ENCODE measurements around the gene INO80C. TPM values are rescaled to one million over a fixed set of nuclear protein-coding genes. Genes with fewer than 3 reads are reported as not detected.

The INO80C gene
- total RNA-seq, 1 donor from 2014 or later: 11.3 TPM

DNA sequence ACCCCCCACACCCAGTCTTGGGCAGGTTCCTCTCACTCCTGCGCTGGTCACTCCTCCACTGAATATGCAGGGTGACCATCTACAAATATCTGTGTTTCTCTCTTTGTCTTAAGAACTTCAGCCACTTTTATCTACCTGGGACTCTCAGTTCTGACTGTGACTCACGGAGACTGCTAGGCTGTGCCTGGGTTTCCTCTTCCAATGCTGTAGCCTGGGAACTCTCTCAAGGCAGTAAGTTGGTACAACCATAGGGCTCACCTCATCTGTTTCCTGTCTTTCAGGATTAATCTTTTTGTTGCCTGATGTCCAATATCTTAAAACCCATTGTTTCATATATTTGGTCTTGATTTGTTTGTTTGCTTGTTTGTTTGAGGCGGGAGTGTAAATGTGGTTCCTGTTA, 73.4 kb downstream of the INO80C start:
- no peaks in the 10 kb centered on the region for H3K27me3 ChIP-seq (ENCODE audit: control insufficient read depth, insufficient read depth, low read length)
- no peaks in the 10 kb centered on the region for H3K36me3 ChIP-seq (ENCODE audit: control insufficient read depth, insufficient read depth, low read length)
- TF ChIP-seq CTCF (IDR thresholded peaks at IDR 0.05; ENCODE audit: insufficient read depth, low read length, poor library complexity, severe bottlenecking): no peak
- DNase-seq (ENCODE audit: low read depth): no peak
- no peak overlapping the region for H3K4me3 ChIP-seq (ENCODE audit: low read depth, low read length)

DNA sequence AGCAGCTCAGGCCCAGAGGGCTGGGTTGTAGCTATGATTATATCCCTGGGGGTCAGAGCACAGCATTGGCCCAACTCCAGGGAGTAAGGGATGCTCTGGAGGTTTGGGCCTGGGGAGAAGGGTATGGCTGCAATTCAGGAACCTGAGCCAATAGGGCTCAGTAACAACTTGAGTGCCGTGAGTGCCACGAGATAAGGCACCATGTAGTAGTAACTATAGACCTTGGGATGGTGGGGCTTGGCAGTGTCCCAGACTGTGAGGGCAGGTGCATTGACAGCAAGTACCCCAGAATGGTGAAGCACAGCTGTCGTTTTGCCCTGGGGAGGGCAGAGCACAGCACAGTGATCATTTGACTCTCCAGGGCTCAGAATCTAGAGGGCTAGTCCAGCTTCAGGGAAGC, 75.5 kb downstream of the INO80C start:
- H3K27me3 ChIP-seq (ENCODE audit: control insufficient read depth, insufficient read depth, low read length): no peaks in the 10 kb centered on the region

GRCh38 chr18:35418610-35419009, 79.2 kb downstream of the INO80C start:
- Histone ChIP-seq H3K27me3 (ENCODE audit: control insufficient read depth, insufficient read depth, low read length) (no peaks in the 10 kb centered on the region), H3K36me3 (ENCODE audit: control insufficient read depth, insufficient read depth, low read length) (no peaks in the 10 kb centered on the region), H3K4me3 (ENCODE audit: low read depth, low read length) (no peak overlapping the region)
- DNase-seq (ENCODE audit: low read depth): no peak
- TF ChIP-seq CTCF (IDR thresholded peaks at IDR 0.05; ENCODE audit: insufficient read depth, low read length, poor library complexity, severe bottlenecking): no peak

More for the DNA sequence above, 75.5 kb downstream of the INO80C start:
- TF ChIP-seq CTCF (IDR thresholded peaks at IDR 0.05; ENCODE audit: insufficient read depth, low read length, poor library complexity, severe bottlenecking): no peak
- no peak overlapping the region for H3K4me3 ChIP-seq (ENCODE audit: low read depth, low read length)
- no peak for DNase-seq (ENCODE audit: low read depth)
- H3K36me3 ChIP-seq (ENCODE audit: control insufficient read depth, insufficient read depth, low read length): no peaks in the 10 kb centered on the region

Other genes starting within 250 kb of the INO80C start
- 11.3 and 16.8 TPM in 2 replicates for gene ZSCAN30, start 207.7 kb downstream of the INO80C start, total RNA-seq
- 39.4 and 40.7 TPM in 2 replicates for gene ZNF24, start 153.5 kb downstream of the INO80C start, total RNA-seq
- gene ZNF396, start 120.6 kb downstream of the INO80C start, total RNA-seq: 2.0 and 3.3 TPM in 2 replicates
- 47.5 and 53.2 TPM in 2 replicates for gene GALNT1, start 83.8 kb upstream of the INO80C start, total RNA-seq